Measurements from ENCODE around the gene G2E3. TPM values are rescaled to one million over a fixed set of nuclear protein-coding genes. Genes with fewer than 3 reads are reported as not detected.

The G2E3 gene
- total and polyA plus RNA-seq, 2 of the 4 experiments (the other 2 are of a cell fraction) = 9.6 to 19.4 TPM

- Histone ChIP-seq H2AFZ (replicated peaks; ENCODE audit: low read length, poor library complexity) (no peak overlapping the region), H2AK5ac (ENCODE audit: low read depth, low read length) (no peak overlapping the region), H3K4me3 (ENCODE audit: insufficient read depth, low read depth, low read length) (no peak overlapping the region), H4K8ac (ENCODE audit: low read depth in 2 of 2, low read length in 2 of 2) (no peak overlapping the region), H3K9me3 (ENCODE audit: control insufficient read depth, insufficient read depth, low read length) (no peaks in the 10 kb centered on the region), H2BK20ac (ENCODE audit: low read depth, low read length) (no peak overlapping the region), H3K36me3 (ENCODE audit: control insufficient read depth, insufficient read depth, low read length) (peaks cover 16% of the 10 kb centered on the region), H4K91ac (ENCODE audit: insufficient read depth, low read depth, low read length) (no peak overlapping the region), H4K5ac (ENCODE audit: low read depth, low read length) (no peak overlapping the region), H3K4me1 (ENCODE audit: control insufficient read depth, insufficient read depth, low read length) (no peaks in the 10 kb centered on the region), H2BK15ac (ENCODE audit: low read depth, low read length) (no peak overlapping the region), H2AK9ac (replicated peaks; ENCODE audit: low read depth, low read length, poor library complexity) (no peak overlapping the region), H2BK5ac (ENCODE audit: low read depth, low read length, poor library complexity, severe bottlenecking) (no peak overlapping the region), H3K4ac (ENCODE audit: low read depth, low read length) (no peak overlapping the region), H3K18ac (ENCODE audit: low read depth, low read length) (no peak overlapping the region), H2BK120ac (ENCODE audit: low read depth, low read length) (no peak overlapping the region), H3K9me1 (ENCODE audit: insufficient read depth, low read length) (peaks cover 8% of the 10 kb centered on the region), H3K56ac (ENCODE audit: extremely low read depth, insufficient read depth, low read length) (no peak overlapping the region), H3K9ac (ENCODE audit: low read depth, low read length) (no peak overlapping the region), H3K23ac (ENCODE audit: low read depth, low read length) (no peak overlapping the region), H3K27me3 (ENCODE audit: control insufficient read depth, insufficient read depth, low read length) (no peaks in the 10 kb centered on the region), H3K79me1 (ENCODE audit: low read depth in 1 of 2, low read length in 2 of 2) (peaks cover 14 to 25% of the 10 kb centered on the region in 2 experiments; a peak in 3 of 4 replicates), H3K4me2 (ENCODE audit: low read depth, low read length) (no peak overlapping the region), H3K27ac (ENCODE audit: insufficient read depth, low read length) (no peak overlapping the region), H3K14ac (replicated peaks; ENCODE audit: low read depth, low read length) (no peak overlapping the region), H4K20me1 (ENCODE audit: insufficient read depth, low read length) (no peaks in the 10 kb centered on the region; the same call in 1 of the 2 replicates)
- no TSS peak for BruUV-seq (replicated peaks)
- DNase-seq = peak; percentile 56
- no CpG with 5 or more reads among the region's 1 CpG for whole genome bisulfite sequencing, 2 experiments (ENCODE audit: extremely low coverage in 2 of 2, insufficient read length in 1 of 2)
- dilution Hi-C loops (cut with HindIII; ENCODE audit: low sequenced_read_pairs, unreplicated experiment) = no loop called here
- 0 out of 2 replicates have a peak, but pooled peaks have one; percentile 3 for TF ChIP-seq CEBPB (IDR thresholded peaks at IDR 0.05; ENCODE audit: low read depth, low read length)
- TF ChIP-seq FOS (IDR thresholded peaks at IDR 0.05; ENCODE audit: low read depth, low read length) = no peak
- ATAC-seq (ENCODE audit: low read depth) = no peak
- in situ Hi-C loops (cut with MboI; ENCODE audit: low sequenced_read_pairs) = loop anchor here (10.0 kb wide), 1 partner anchor 232 kb away; no protein-coding TSS in a partner anchor
- intact Hi-C loops (cut with micrococcal nuclease) = loop anchor here (5.0 kb wide), 1 partner anchor 45 kb away; no protein-coding TSS in a partner anchor
- CTCF ChIA-PET = interaction anchor here (0.6 kb wide), 1 partner anchor 464 kb away, joined by 4 read pairs; no protein-coding TSS in a partner anchor
- POLR2A ChIA-PET (ENCODE audit: unreplicated experiment) = no interaction called here
These were observed 48.3 kb downstream of the G2E3 start for GRCh38 chr14:30607156-30607780.

Measured in IMR-90 (cell line).